B cell (primary cell): ENCODE measurements around the gene NECAB2. TPM values are rescaled to one million over a fixed set of nuclear protein-coding genes. Genes with fewer than 3 reads are reported as not detected.

ENCODE experiments used
- ATAC-seq: fragments of 200-7000 bp; cut with Tn5 transposase; one replicate; pipeline ENCODE4 v1.10.0; 2021; ENCODE audit warnings: low read depth, mild to moderate bottlenecking, moderate number of reproducible peaks, moderate library complexity
- CTCF ChIA-PET: fragments of 350-600 bp; sonication (Branson Sonifier 250); formaldehyde crosslinking; loops from one replicate; lab custom pipeline; 2021; ENCODE audit warnings: antibody characterized with exemption, inconsistent platforms; lab: Charles Lee
- POLR2A ChIA-PET: fragments of 350-600 bp; sonication (Branson Sonifier 250); formaldehyde crosslinking; loops from one replicate; lab custom pipeline; 2021; ENCODE audit warnings: antibody characterized with exemption; lab: Charles Lee
- DNase-seq: peaks from one replicate; pipeline ENCODE4 v3.0.0; 2013
- H2AFZ ChIP-seq: 2 replicates; pipeline ENCODE4 v1.6.1; 2012; ENCODE audit warnings: mild to moderate bottlenecking, low read depth, low read length; ENCODE audit not compliant: insufficient read depth, poor library complexity, severe bottlenecking
- H3K27ac ChIP-seq, 2 donors: 1 replicate in 1 of 2; 2 replicates in 1 of 2; pipeline ENCODE4 v1.5.1; 2012 to 2013; ENCODE audit warnings: low read length in 2 of 2, mild to moderate bottlenecking in 2 of 2, moderate library complexity in 1 of 2
- H3K27me3 ChIP-seq, 4 experiments: fragments of 200-600 bp in 1 of 4; sonication (generic) in 1 of 4; replicated peaks in 1 of 4; 1 replicate in 2 of 4; 2 replicates in 2 of 4; pipeline versions ENCODE4 v1.6.1 to v1.7.0; 2013 to 2016; ENCODE audit warnings: low read length in 3 of 4, mild to moderate bottlenecking in 2 of 4, mixed read lengths in 1 of 4, moderate library complexity in 1 of 4; ENCODE audit not compliant: insufficient read depth in 4 of 4, control insufficient read depth in 3 of 4; ENCODE audit errors: control extremely low read depth in 1 of 4
- H3K36me3 ChIP-seq, 2 experiments: replicated peaks in 1 of 2; 1 replicate in 1 of 2; 2 replicates in 1 of 2; pipeline versions ENCODE4 v1.6.1 to v1.7.1; 2013; ENCODE audit warnings: low read length in 1 of 2; ENCODE audit not compliant: insufficient read depth in 2 of 2, control insufficient read depth in 1 of 2; ENCODE audit errors: control extremely low read depth in 1 of 2, extremely low read depth in 1 of 2
- H3K4me1 ChIP-seq, 2 donors: fragments of 200-600 bp in 1 of 2; sonication (generic) in 1 of 2; 1 replicate in 1 of 2; 2 replicates in 1 of 2; pipeline versions ENCODE4 v1.5.1 to v1.6.1; 2013 to 2017; ENCODE audit warnings: low read length in 2 of 2; ENCODE audit not compliant: control insufficient read depth in 2 of 2, insufficient read depth in 2 of 2
- H3K4me2 ChIP-seq: replicated peaks from 2 replicates; pipeline ENCODE3; 2012; ENCODE audit warnings: mild to moderate bottlenecking, low read depth, low read length; ENCODE audit not compliant: poor library complexity, severe bottlenecking
- H3K4me3 ChIP-seq, 5 experiments: fragments of 200-600 bp in 1 of 5; sonication (generic) in 1 of 5; 1 replicate in 3 of 5; 2 replicates in 2 of 5; pipeline versions ENCODE4 v1.5.1 to v1.7.0; 2011 to 2016; ENCODE audit warnings: low read length in 4 of 5, mild to moderate bottlenecking in 4 of 5, low read depth in 2 of 5, control low read depth in 1 of 5, moderate library complexity in 1 of 5; ENCODE audit not compliant: insufficient read depth in 1 of 5; ENCODE audit errors: control extremely low read depth in 1 of 5, extremely low read depth in 1 of 5
- H3K79me2 ChIP-seq: fragments of 200-600 bp; sonication (generic); one replicate; pipeline ENCODE4 v1.6.0; 2016; ENCODE audit warnings: low read length; ENCODE audit not compliant: control insufficient read depth, insufficient read depth
- H3K9ac ChIP-seq: fragments of 200-600 bp; sonication (generic); 2 replicates; pipeline ENCODE4 v1.6.1; 2017; ENCODE audit warnings: mild to moderate bottlenecking, low read length, moderate library complexity
- H3K9me3 ChIP-seq, 3 donors: one replicate each; pipeline versions ENCODE4 v1.6.1 to v1.7.1; 2013; ENCODE audit warnings: low read length in 2 of 3; ENCODE audit not compliant: control insufficient read depth in 2 of 3, insufficient read depth in 1 of 3; ENCODE audit errors: control extremely low read depth in 1 of 3
- H4K20me1 ChIP-seq: 2 replicates; pipeline ENCODE4 v1.6.0; 2012; ENCODE audit warnings: mild to moderate bottlenecking, low read length; ENCODE audit not compliant: insufficient read depth, control insufficient read depth, poor library complexity, severe bottlenecking
- H3K27ac Mint-ChIP-seq: one replicate; pipeline ENCODE4 v1.8.0; 2021; ENCODE audit warnings: mixed read lengths
- H3K27me3 Mint-ChIP-seq: one replicate; pipeline ENCODE4 v1.8.0; 2021; ENCODE audit warnings: mixed read lengths
- H3K4me1 Mint-ChIP-seq: one replicate; pipeline ENCODE4 v1.8.0; 2021; ENCODE audit warnings: mixed read lengths
- H3K4me3 Mint-ChIP-seq: one replicate; pipeline ENCODE4 v1.8.0; 2021; ENCODE audit warnings: mixed read lengths
- H3K9me3 Mint-ChIP-seq: one replicate; pipeline ENCODE4 v1.8.0; 2022; ENCODE audit warnings: mixed read lengths; ENCODE audit not compliant: insufficient read depth
- EZH2 ChIP-seq: IDR thresholded peaks from 2 replicates; pipeline ENCODE4 v1.6.1; 2012; ENCODE audit warnings: borderline replicate concordance, low read depth, mild to moderate bottlenecking, moderate library complexity, low read length; ENCODE audit not compliant: insufficient read depth, poor library complexity, severe bottlenecking
- WGBS: methylation state at CpG from one replicate; pipeline ENCODE4 v1.1.5; 2013; ENCODE audit warnings: missing lambda C conversion rate; ENCODE audit not compliant: insufficient coverage; 5-methylcytosine and 5-hydroxymethylcytosine counted together
- intact Hi-C: fragments of 100-400 bp; cut with micrococcal nuclease; formaldehyde crosslinking; loops from one replicate; pipeline ENCODE4 v1.10.0; 2022
- polyA plus RNA-seq: library from polyadenylated mRNA; depleted of rRNA; stranded (reverse); fragments of >200 nt; gene quantifications from 2 replicates; pipeline ENCODE4 v1.2.3, GENCODE V29; 2012
- total RNA-seq, 2 donors: library from RNA; stranded (reverse); fragments of 120-200 nt in 1 of 2; gene quantifications; 1 replicate in 1 of 2; 2 replicates in 1 of 2; pipeline versions ENCODE4 v1.2.3 to v1.2.4, GENCODE V29; 2013 to 2022
- TF ChIP-seq, protein P1 (sequence below): fragments of 200-600 bp; IDR thresholded peaks from one replicate; pipeline ENCODE4 v1.8.0; 2022; ENCODE audit warnings: antibody characterized with exemption, mild to moderate bottlenecking

The NECAB2 gene
- total and polyA plus RNA-seq, 2 donors (not counting 1 experiment from before 2014, with no cell fraction given) = not detected

DNA sequence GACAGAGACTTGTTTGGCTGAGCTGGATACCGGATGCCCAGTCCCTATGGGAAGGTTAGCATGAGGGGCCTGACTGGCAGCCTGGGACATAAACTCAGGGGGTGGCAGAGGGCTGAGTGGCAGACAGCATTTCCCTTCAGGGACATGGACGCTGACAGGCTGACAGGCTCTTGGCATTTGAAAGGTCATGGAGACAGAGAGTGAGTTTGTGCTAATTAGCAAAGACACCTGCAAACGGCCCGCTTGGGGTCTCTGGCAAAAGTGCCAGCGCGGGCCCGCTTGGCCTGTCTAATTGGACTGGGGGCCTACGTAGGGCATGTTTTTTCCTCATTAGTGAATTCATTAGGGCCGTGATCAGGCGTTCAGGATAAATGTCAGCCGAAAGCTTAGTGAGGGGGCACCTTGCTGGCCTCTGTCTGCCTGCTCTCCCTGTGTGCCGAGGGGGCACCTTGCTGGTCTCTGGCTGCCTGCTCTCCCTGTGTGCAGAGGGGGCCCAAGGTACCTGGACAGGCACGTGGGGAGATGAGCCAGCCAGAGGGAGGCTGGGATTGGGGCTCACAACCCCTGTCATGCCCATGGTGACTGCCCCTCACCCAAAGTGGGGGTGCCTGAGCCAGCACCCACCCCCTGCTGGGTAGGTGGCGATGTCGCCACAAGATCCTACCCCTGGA lies 7.7 kb downstream of the NECAB2 start:
- no peak overlapping the region for H3K9ac ChIP-seq
- no peaks in the 10 kb centered on the region for H4K20me1 ChIP-seq
- no peak overlapping the region for H3K4me3 ChIP-seq
- no peaks in the 10 kb centered on the region for H3K79me2 ChIP-seq
- Mint-ChIP-seq H3K27ac (no peak overlapping the region), H3K4me3 (no peak overlapping the region), H3K4me1 (no peaks in the 10 kb centered on the region), H3K27me3 (peaks cover 5% of the 10 kb centered on the region), H3K9me3 (peaks cover 3% of the 10 kb centered on the region)
- peaks cover 0 to 21% (median 6%) of the 10 kb centered on the region in 3 donors for H3K9me3 ChIP-seq
- no peak overlapping the region for H3K27ac ChIP-seq
- H3K27me3 ChIP-seq = peaks cover 0 to 6% (median 0%) of the 10 kb centered on the region in 4 experiments
- H2AFZ ChIP-seq = no peak overlapping the region
- H3K4me1 ChIP-seq = no peaks in the 10 kb centered on the region
- whole genome bisulfite sequencing = 82% methylated on average over 15 of the region's 15 CpGs
- DNase-seq (no peak), ATAC-seq (no peak)
- CTCF ChIA-PET = interaction anchor here (1.3 kb wide), 1 partner anchor 48 kb away, joined by 3 read pairs; no protein-coding TSS in a partner anchor
- POLR2A ChIA-PET = no interaction called here
- TF ChIP-seq, protein P1, sequence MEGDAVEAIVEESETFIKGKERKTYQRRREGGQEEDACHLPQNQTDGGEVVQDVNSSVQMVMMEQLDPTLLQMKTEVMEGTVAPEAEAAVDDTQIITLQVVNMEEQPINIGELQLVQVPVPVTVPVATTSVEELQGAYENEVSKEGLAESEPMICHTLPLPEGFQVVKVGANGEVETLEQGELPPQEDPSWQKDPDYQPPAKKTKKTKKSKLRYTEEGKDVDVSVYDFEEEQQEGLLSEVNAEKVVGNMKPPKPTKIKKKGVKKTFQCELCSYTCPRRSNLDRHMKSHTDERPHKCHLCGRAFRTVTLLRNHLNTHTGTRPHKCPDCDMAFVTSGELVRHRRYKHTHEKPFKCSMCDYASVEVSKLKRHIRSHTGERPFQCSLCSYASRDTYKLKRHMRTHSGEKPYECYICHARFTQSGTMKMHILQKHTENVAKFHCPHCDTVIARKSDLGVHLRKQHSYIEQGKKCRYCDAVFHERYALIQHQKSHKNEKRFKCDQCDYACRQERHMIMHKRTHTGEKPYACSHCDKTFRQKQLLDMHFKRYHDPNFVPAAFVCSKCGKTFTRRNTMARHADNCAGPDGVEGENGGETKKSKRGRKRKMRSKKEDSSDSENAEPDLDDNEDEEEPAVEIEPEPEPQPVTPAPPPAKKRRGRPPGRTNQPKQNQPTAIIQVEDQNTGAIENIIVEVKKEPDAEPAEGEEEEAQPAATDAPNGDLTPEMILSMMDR = no peak
- no peak for TF ChIP-seq EZH2
- no peaks in the 10 kb centered on the region for H3K36me3 ChIP-seq
- no peak overlapping the region for H3K4me2 ChIP-seq
- intact Hi-C loops = no loop called here

GRCh38 chr16:83977056-83977815 lies 9.2 kb downstream of the NECAB2 start:
- ATAC-seq = no peak
- Mint-ChIP-seq H3K4me1 (no peaks in the 10 kb centered on the region), H3K4me3 (no peak overlapping the region), H3K27me3 (peaks cover 5% of the 10 kb centered on the region), H3K9me3 (peaks cover 3% of the 10 kb centered on the region), H3K27ac (no peak overlapping the region)
- Histone ChIP-seq H3K27ac (no peak overlapping the region), H4K20me1 (no peaks in the 10 kb centered on the region), H3K4me1 (no peaks in the 10 kb centered on the region), H3K36me3 (no peaks in the 10 kb centered on the region), H3K27me3 (peaks cover 0 to 3% (median 0%) of the 10 kb centered on the region in 4 experiments), H3K4me3 (no peak overlapping the region), H3K79me2 (no peaks in the 10 kb centered on the region), H3K4me2 (no peak overlapping the region), H2AFZ (no peak overlapping the region), H3K9ac (no peak overlapping the region), H3K9me3 (peaks cover 0 to 22% (median 6%) of the 10 kb centered on the region in 3 donors)
- 89% methylated on average over 6 of the region's 6 CpGs for WGBS
- ChIA-PET CTCF (no interaction called here), POLR2A (no interaction called here)
- no peak for TF ChIP-seq EZH2
- TF ChIP-seq, protein P1 = no peak
- no peak for DNase-seq
- intact Hi-C loops = no loop called here
